Stomach (tissue), 9 donors: ENCODE results near the gene ATP8A2. TPM values are rescaled to one million over a fixed set of nuclear protein-coding genes. Genes with fewer than 3 reads are reported as not detected.

Experiments used
- DNase-seq, 2 donors: peaks; one replicate each; pipeline versions ENCODE4 v3.0.0 to v3.0.0-alpha.2; 2013 to 2019
- H3K27ac ChIP-seq, 5 donors: fragments of 200-600 bp in 4 of 5; sonication (generic) in 4 of 5; one replicate each; pipeline ENCODE4 v1.5.1; 2013 to 2019; ENCODE audit warnings: mild to moderate bottlenecking in 1 of 5, moderate library complexity in 1 of 5
- H3K27me3 ChIP-seq, 3 donors: fragments of 200-600 bp; sonication (generic); one replicate each; pipeline ENCODE4 v1.5.1; 2017 to 2019; ENCODE audit warnings: mixed run types in 1 of 3
- H3K36me3 ChIP-seq, 4 donors: fragments of 200-600 bp; sonication (generic); 1 replicate in 3 of 4; 2 replicates in 1 of 4; pipeline ENCODE4 v1.5.1; 2016 to 2019
- H3K4me1 ChIP-seq, 4 donors: fragments of 200-600 bp; sonication (generic); one replicate each; pipeline ENCODE4 v1.5.1; 2016 to 2019
- H3K4me3 ChIP-seq, 4 donors: fragments of 200-600 bp; sonication (generic) in 3 of 4; one replicate each; pipeline ENCODE4 v1.5.1; 2016 to 2019; ENCODE audit warnings: mild to moderate bottlenecking in 1 of 4
- H3K9me3 ChIP-seq, 4 donors: fragments of 200-600 bp; sonication (generic); one replicate each; pipeline ENCODE4 v1.5.1; 2016 to 2019
- CTCF ChIP-seq, 7 experiments: fragments of 450-650 bp in 4 of 7; fragments of 200-600 bp in 3 of 7; sonication (generic) in 3 of 7; IDR thresholded peaks; one replicate each; pipeline ENCODE4 v1.5.1; 2016 to 2019; ENCODE audit warnings: antibody characterized with exemption in 7 of 7, control low read depth in 2 of 7, mild to moderate bottlenecking in 1 of 7
- EP300 ChIP-seq: sonication (generic); formaldehyde crosslinking; IDR thresholded peaks from one replicate; pipeline ENCODE4 v1.6.1; 2017; ENCODE audit warnings: antibody characterized with exemption
- POLR2A ChIP-seq, 4 donors: fragments of 450-650 bp; IDR thresholded peaks; one replicate each; pipeline ENCODE4 v1.6.1; 2016; ENCODE audit warnings: antibody characterized with exemption in 4 of 4, control low read depth in 2 of 4, mild to moderate bottlenecking in 1 of 4, moderate library complexity in 1 of 4
- POLR2AphosphoS5 ChIP-seq, 3 donors: sonication (generic); formaldehyde crosslinking; IDR thresholded peaks; one replicate each; pipeline ENCODE4 v1.6.1; 2016; ENCODE audit warnings: antibody characterized with exemption in 3 of 3
- WGBS, 5 donors: extraction: QIAGEN DNeasy Blood & Tissue Kit in 3 of 5; methylation state at CpG; one replicate each; pipeline versions ENCODE4 v1.1.5 to v1.1.7; 2013 to 2018; 5-methylcytosine and 5-hydroxymethylcytosine counted together
- intact Hi-C: fragments of 100-400 bp; cut with DNase I; formaldehyde crosslinking; loops from one replicate; pipeline ENCODE4 v1.15.1; 2023; ENCODE audit warnings: low total_unique reads
- polyA plus RNA-seq, 3 donors: library from polyadenylated mRNA; stranded (reverse); fragments of 200-250 nt; gene quantifications; one replicate each; pipeline ENCODE4 v1.2.3, GENCODE V29; 2013
- total RNA-seq, 5 donors: library from RNA; depleted of rRNA; stranded (reverse); fragments of >200 nt; gene quantifications; one replicate each; pipeline versions ENCODE4 v1.1.0 to v1.2.3, GENCODE V29; 2014 to 2016
- donor health status: healthy with polysubstance abuse.
- donor health status: Bipolar disorder and iron deficiency.
- donor health status: healthy.

The ATP8A2 gene
- total and polyA plus RNA-seq, 8 donors = 0.12 to 3.5 (median 0.20) TPM; not detected in 3

- TF ChIP-seq POLR2AphosphoS5 (IDR thresholded peaks at IDR 0.05) (no peak), POLR2A (IDR thresholded peaks at IDR 0.05) (no peak), EP300 (no peak), CTCF (IDR thresholded peaks at IDR 0.05) (no peak)
- Histone ChIP-seq H3K27ac (no peak overlapping the region), H3K27me3 (no peaks in the 10 kb centered on the region), H3K36me3 (no peaks in the 10 kb centered on the region), H3K4me1 (no peaks in the 10 kb centered on the region), H3K4me3 (no peak overlapping the region), H3K9me3 (no peaks in the 10 kb centered on the region)
- WGBS, 5 donors = 87 to 96% (median 92%) methylated on average over 4 of the region's 4 CpGs
- no peak for DNase-seq
- intact Hi-C loops = no loop called here
Measured at GRCh38 chr13:25654322-25654721, 282.5 kb downstream of the ATP8A2 start.

GRCh38 chr13:25657157-25657556 is 285.4 kb downstream of the ATP8A2 start:
- H3K36me3 ChIP-seq = no peaks in the 10 kb centered on the region
- H3K4me1 ChIP-seq = no peaks in the 10 kb centered on the region
- whole genome bisulfite sequencing, 5 donors = 66 to 94% (median 76%) methylated on average over 3 of the region's 3 CpGs
- no peaks in the 10 kb centered on the region for H3K9me3 ChIP-seq
- H3K27me3 ChIP-seq = no peaks in the 10 kb centered on the region
- H3K4me3 ChIP-seq = no peak overlapping the region
- intact Hi-C loops = no loop called here
- no peak overlapping the region for H3K27ac ChIP-seq
- DNase-seq = no peak
- no peak for TF ChIP-seq EP300
- TF ChIP-seq POLR2AphosphoS5 (IDR thresholded peaks at IDR 0.05) = no peak

GRCh38 chr13:25659091-25659795 is 287.5 kb downstream of the ATP8A2 start:
- Histone ChIP-seq H3K36me3 (no peaks in the 10 kb centered on the region), H3K4me1 (no peaks in the 10 kb centered on the region), H3K4me3 (no peak overlapping the region), H3K9me3 (no peaks in the 10 kb centered on the region), H3K27ac (no peak overlapping the region), H3K27me3 (no peaks in the 10 kb centered on the region)
- WGBS, 5 donors = 23 to 55% (median 35%) methylated on average over 14 of the region's 14 CpGs
- intact Hi-C loops = no loop called here
- peak; percentile 21 to 36 for DNase-seq
- no peak for TF ChIP-seq POLR2AphosphoS5 (IDR thresholded peaks at IDR 0.05)
- TF ChIP-seq POLR2A (IDR thresholded peaks at IDR 0.05) = no peak
- TF ChIP-seq CTCF (IDR thresholded peaks at IDR 0.05) = no peak
- TF ChIP-seq EP300 = no peak

GRCh38 chr13:25660996-25661395 is 289.2 kb downstream of the ATP8A2 start:
- Histone ChIP-seq H3K27ac (no peak overlapping the region), H3K27me3 (no peaks in the 10 kb centered on the region), H3K4me3 (no peak overlapping the region), H3K4me1 (no peaks in the 10 kb centered on the region), H3K36me3 (no peaks in the 10 kb centered on the region), H3K9me3 (no peaks in the 10 kb centered on the region)
- intact Hi-C loops = no loop called here
- no peak for DNase-seq
- TF ChIP-seq POLR2AphosphoS5 (IDR thresholded peaks at IDR 0.05) (no peak), POLR2A (IDR thresholded peaks at IDR 0.05) (no peak), EP300 (no peak), CTCF (IDR thresholded peaks at IDR 0.05) (no peak)
- 86 to 95% (median 90%) methylated on average over 5 of the region's 5 CpGs for whole genome bisulfite sequencing, 5 donors

GRCh38 chr13:25662516-25662915 is 290.7 kb downstream of the ATP8A2 start:
- 58 to 90% (median 75%) methylated on average over 1 of the region's 1 CpG for WGBS, 5 donors
- Histone ChIP-seq H3K27ac (no peak overlapping the region), H3K4me3 (no peak overlapping the region)

More at GRCh38 chr13:25662516-25662915, 290.7 kb downstream of the ATP8A2 start:
- intact Hi-C loops = no loop called here
- no peak for DNase-seq
- H3K4me1 ChIP-seq = no peaks in the 10 kb centered on the region
- H3K27me3 ChIP-seq = no peaks in the 10 kb centered on the region
- TF ChIP-seq POLR2AphosphoS5 (IDR thresholded peaks at IDR 0.05) (no peak), EP300 (no peak), CTCF (IDR thresholded peaks at IDR 0.05) (no peak), POLR2A (IDR thresholded peaks at IDR 0.05) (no peak)
- H3K9me3 ChIP-seq = no peaks in the 10 kb centered on the region
- no peaks in the 10 kb centered on the region for H3K36me3 ChIP-seq
